Caco-2 (cell line): ENCODE measurements around the gene STX8. TPM values are rescaled to one million over a fixed set of nuclear protein-coding genes. Genes with fewer than 3 reads are reported as not detected.

ENCODE experiments used
- BruUV-seq: library from RNA; stranded (reverse); fragments of 400-500 nt; replicated peaks from 2 replicates; lab custom pipeline; 2021; lab: Mats Ljungman, UMichigan
- CTCF ChIA-PET: fragments of 300-600 bp; sonication (Branson Sonifier 250); formaldehyde crosslinking; loops from one replicate; lab custom pipeline; 2022; ENCODE audit warnings: antibody characterized with exemption; lab: Charles Lee
- POLR2A ChIA-PET: fragments of 300-600 bp; sonication (Branson Sonifier 250); formaldehyde crosslinking; loops from one replicate; lab custom pipeline; 2022; ENCODE audit warnings: antibody characterized with exemption; lab: Charles Lee
- DNase-seq, 2 experiments: peaks; one replicate each; pipeline versions ENCODE4 v3.0.0 to v3.0.0-alpha.2; 2020 to 2022
- H3K27me3 ChIP-seq: replicated peaks from 2 replicates; pipeline ENCODE4 v1.6.0; 2011; ENCODE audit warnings: low read length; ENCODE audit not compliant: control insufficient read depth, insufficient read depth
- H3K36me3 ChIP-seq: 2 replicates; pipeline ENCODE4 v1.5.1; 2011; ENCODE audit warnings: low read length; ENCODE audit not compliant: control insufficient read depth, insufficient read depth
- H3K4me1 ChIP-seq: fragments of 250-450 bp; sonication (Bioruptor Pico); 2 replicates; pipeline ENCODE4 v1.5.1; 2020; ENCODE audit warnings: mild to moderate bottlenecking
- H3K4me3 ChIP-seq: 2 replicates; pipeline ENCODE4 v1.5.1; 2011; ENCODE audit warnings: low read depth, mild to moderate bottlenecking, control low read depth, low read length
- H3K9me3 ChIP-seq: fragments of 250-450 bp; sonication (Bioruptor Pico); 2 replicates; pipeline ENCODE4 v1.5.1; 2020; ENCODE audit warnings: mild to moderate bottlenecking, moderate library complexity
- H3K27ac Mint-ChIP-seq: one replicate; pipeline ENCODE4 v1.8.0; 2022; ENCODE audit warnings: mixed read lengths; ENCODE audit not compliant: unreplicated experiment
- H3K27me3 Mint-ChIP-seq: one replicate; pipeline ENCODE4 v1.8.0; 2022; ENCODE audit warnings: mixed read lengths; ENCODE audit not compliant: insufficient read depth, unreplicated experiment
- H3K36me3 Mint-ChIP-seq: one replicate; pipeline ENCODE4 v1.8.0; 2022; ENCODE audit warnings: mild to moderate bottlenecking, mixed read lengths; ENCODE audit not compliant: insufficient read depth, unreplicated experiment
- H3K4me1 Mint-ChIP-seq: one replicate; pipeline ENCODE4 v1.8.0; 2022; ENCODE audit warnings: low read depth, mixed read lengths; ENCODE audit not compliant: unreplicated experiment
- H3K4me3 Mint-ChIP-seq: one replicate; pipeline ENCODE4 v1.8.0; 2022; ENCODE audit warnings: mild to moderate bottlenecking, moderate library complexity, mixed read lengths; ENCODE audit not compliant: unreplicated experiment
- H3K9me3 Mint-ChIP-seq: one replicate; pipeline ENCODE4 v1.8.0; 2022; ENCODE audit warnings: mixed read lengths; ENCODE audit not compliant: unreplicated experiment
- CTCF ChIP-seq, 2 experiments: fragments of 200-600 bp in 1 of 2; IDR thresholded peaks; 1 replicate in 1 of 2; 2 replicates in 1 of 2; pipeline versions ENCODE4 v1.5.1 to v1.8.0; 2011 to 2022; ENCODE audit warnings: antibody characterized with exemption in 1 of 2, control low read depth in 1 of 2, inconsistent platforms in 1 of 2, low read depth in 1 of 2, low read length in 1 of 2, mild to moderate bottlenecking in 1 of 2, moderate library complexity in 1 of 2; ENCODE audit not compliant: insufficient read depth in 1 of 2, severe bottlenecking in 1 of 2, unreplicated experiment in 1 of 2
- intact Hi-C: fragments of 100-400 bp; cut with micrococcal nuclease; formaldehyde crosslinking; loops from one replicate; pipeline ENCODE4 v1.10.0; 2022; ENCODE audit not compliant: unreplicated experiment
- total RNA-seq: library from RNA; stranded (reverse); gene quantifications from 2 replicates; pipeline ENCODE4 v1.2.3, GENCODE V29; 2022

Gene STX8
- total RNA-seq, 1 experiment from 2014 or later: 22.6 TPM

- Mint-ChIP-seq H3K27ac (no peak overlapping the region), H3K27me3 (peaks cover 2% of the 10 kb centered on the region), H3K4me1 (no peaks in the 10 kb centered on the region), H3K36me3 (no peaks in the 10 kb centered on the region), H3K4me3 (no peak overlapping the region), H3K9me3 (no peaks in the 10 kb centered on the region)
- 0 out of 2 replicates have a peak, but pooled peaks cover 4% of the 10 kb centered on the region for H3K4me1 ChIP-seq
- POLR2A ChIA-PET: no interaction called here
- H3K27me3 ChIP-seq: no peaks in the 10 kb centered on the region
- TF ChIP-seq CTCF (IDR thresholded peaks at IDR 0.05; ENCODE audit: insufficient read depth in 1 of 2, low read depth in 1 of 2, low read length in 1 of 2, severe bottlenecking in 1 of 2, unreplicated experiment in 1 of 2): no peak
- no peak for DNase-seq
- no peak overlapping the region for H3K4me3 ChIP-seq
- intact Hi-C loops: loop anchor here (5.0 kb wide), 1 partner anchor 84 kb away; no protein-coding TSS in a partner anchor
- H3K36me3 ChIP-seq: no peaks in the 10 kb centered on the region
- CTCF ChIA-PET: no interaction called here
- no peaks in the 10 kb centered on the region for H3K9me3 ChIP-seq
- BruUV-seq: no TSS peak
Measured at GRCh38 chr17:9208381-9209105, 367.1 kb downstream of the STX8 start.

- no peaks in the 10 kb centered on the region for H3K36me3 Mint-ChIP-seq
- TF ChIP-seq CTCF (IDR thresholded peaks at IDR 0.05; ENCODE audit: insufficient read depth in 1 of 2, low read depth in 1 of 2, low read length in 1 of 2, severe bottlenecking in 1 of 2, unreplicated experiment in 1 of 2): no peak
- no peaks in the 10 kb centered on the region for H3K9me3 Mint-ChIP-seq
- Histone ChIP-seq H3K4me3 (no peak overlapping the region), H3K4me1 (0 out of 2 replicates have a peak, but pooled peaks cover 4% of the 10 kb centered on the region), H3K36me3 (no peaks in the 10 kb centered on the region), H3K9me3 (no peaks in the 10 kb centered on the region), H3K27me3 (no peaks in the 10 kb centered on the region)
- no peak overlapping the region for H3K27ac Mint-ChIP-seq
- H3K4me1 Mint-ChIP-seq: no peaks in the 10 kb centered on the region
- ChIA-PET POLR2A (no interaction called here), CTCF (no interaction called here)
- intact Hi-C loops: loop anchor here (5.0 kb wide), 1 partner anchor 85 kb away; no protein-coding TSS in a partner anchor
- peak in 1 of 2 experiments; percentile 17 for DNase-seq
- no TSS peak for BruUV-seq
- H3K27me3 Mint-ChIP-seq: peaks cover 2% of the 10 kb centered on the region
- peak overlapping the region; percentile 19 for H3K4me3 Mint-ChIP-seq
Measured at GRCh38 chr17:9206741-9207332, 368.8 kb downstream of the STX8 start.

- H3K27me3 ChIP-seq: no peaks in the 10 kb centered on the region
- no peak for DNase-seq
- H3K4me3 ChIP-seq: no peak overlapping the region
- no peaks in the 10 kb centered on the region for H3K9me3 Mint-ChIP-seq
- BruUV-seq: no TSS peak
- no peak overlapping the region for H3K27ac Mint-ChIP-seq
- no peaks in the 10 kb centered on the region for H3K4me1 Mint-ChIP-seq
- H3K4me3 Mint-ChIP-seq: peak overlapping the region; percentile 19
- H3K36me3 Mint-ChIP-seq: no peaks in the 10 kb centered on the region
- 0 out of 2 replicates have a peak, but pooled peaks cover 4% of the 10 kb centered on the region for H3K4me1 ChIP-seq
- no peaks in the 10 kb centered on the region for H3K9me3 ChIP-seq
- ChIA-PET POLR2A (no interaction called here), CTCF (no interaction called here)
- peaks cover 2% of the 10 kb centered on the region for H3K27me3 Mint-ChIP-seq
- TF ChIP-seq CTCF (IDR thresholded peaks at IDR 0.05; ENCODE audit: insufficient read depth in 1 of 2, low read depth in 1 of 2, low read length in 1 of 2, severe bottlenecking in 1 of 2, unreplicated experiment in 1 of 2): no peak
- H3K36me3 ChIP-seq: no peaks in the 10 kb centered on the region
- intact Hi-C loops: loop anchor here (5.0 kb wide), 1 partner anchor 86 kb away; no protein-coding TSS in a partner anchor
Measured at GRCh38 chr17:9206410-9206703, 369.3 kb downstream of the STX8 start.
